Fibroblast of lung (primary cell): ENCODE measurements around the gene GRIN3B. TPM values are rescaled to one million over a fixed set of nuclear protein-coding genes. Genes with fewer than 3 reads are reported as not detected.

Source experiments
- DNase-seq, 2 donors: peaks; one replicate each; pipeline versions ENCODE4 v3.0.0 to v3.0.0-alpha.2; 2010; ENCODE audit warnings: low read depth in 2 of 2
- H2AFZ ChIP-seq: 2 replicates; pipeline ENCODE4 v1.5.1; 2012; ENCODE audit warnings: low read length, control low read depth, inconsistent platforms
- H3K27ac ChIP-seq: 2 replicates; pipeline ENCODE4 v1.5.1; 2011; ENCODE audit warnings: low read length, control low read depth; ENCODE audit not compliant: insufficient read depth
- H3K27me3 ChIP-seq: 2 replicates; pipeline ENCODE4 v1.5.1; 2011; ENCODE audit warnings: mild to moderate bottlenecking, low read length; ENCODE audit not compliant: control insufficient read depth, insufficient read depth
- H3K36me3 ChIP-seq: 2 replicates; pipeline ENCODE4 v1.5.1; 2011; ENCODE audit warnings: low read length; ENCODE audit not compliant: control insufficient read depth, insufficient read depth
- H3K4me1 ChIP-seq: 2 replicates; pipeline ENCODE4 v1.5.1; 2011; ENCODE audit warnings: low read length; ENCODE audit not compliant: control insufficient read depth, insufficient read depth; ENCODE audit errors: extremely low read depth
- H3K4me2 ChIP-seq: 2 replicates; pipeline ENCODE4 v1.5.1; 2011; ENCODE audit warnings: low read length, control low read depth; ENCODE audit not compliant: insufficient read depth; ENCODE audit errors: extremely low read depth
- H3K4me3 ChIP-seq, 4 experiments: fragments of 200-600 bp in 1 of 4; sonication (generic) in 1 of 4; replicated peaks in 1 of 4; 2 replicates each; pipeline ENCODE4 v1.5.1; 2011 to 2016; ENCODE audit warnings: low read length in 4 of 4, low read depth in 3 of 4, mild to moderate bottlenecking in 3 of 4, control low read depth in 2 of 4, inconsistent platforms in 1 of 4, mixed read lengths in 1 of 4; ENCODE audit not compliant: insufficient read depth in 1 of 4; ENCODE audit errors: control extremely low read depth in 1 of 4
- H3K79me2 ChIP-seq: 2 replicates; pipeline ENCODE4 v1.5.1; 2012; ENCODE audit warnings: mild to moderate bottlenecking, low read length, inconsistent platforms; ENCODE audit not compliant: control insufficient read depth, insufficient read depth
- H3K9ac ChIP-seq: 2 replicates; pipeline ENCODE4 v1.5.1; 2011; ENCODE audit warnings: mild to moderate bottlenecking, low read length, control low read depth; ENCODE audit not compliant: insufficient read depth
- H3K9me3 ChIP-seq: 2 replicates; pipeline ENCODE4 v1.5.1; 2012; ENCODE audit warnings: low read depth, low read length; ENCODE audit not compliant: control insufficient read depth, insufficient read depth
- H4K20me1 ChIP-seq: 2 replicates; pipeline ENCODE4 v1.5.1; 2011; ENCODE audit warnings: low read length; ENCODE audit not compliant: control insufficient read depth, insufficient read depth; ENCODE audit errors: extremely low read depth
- EZH2 ChIP-seq: IDR thresholded peaks from 2 replicates; pipeline ENCODE4 v1.5.1; 2012; ENCODE audit warnings: low read length, control low read depth, mild to moderate bottlenecking; ENCODE audit errors: missing control alignments
- polyA plus RNA-seq, 2 donors: library from polyadenylated mRNA; depleted of rRNA in 1 of 2; stranded (reverse) in 1 of 2; unstranded in 1 of 2; fragments of >200 nt; gene quantifications; 2 replicates each; pipeline ENCODE4 v1.2.1, GENCODE V29; 2011 to 2012; ENCODE audit warnings: missing spikeins in 1 of 2
- total RNA-seq: library from RNA; depleted of rRNA; stranded (reverse); fragments of >200 nt; gene quantifications from 2 replicates; pipeline ENCODE4 v1.2.1, GENCODE V29; 2014
- TF ChIP-seq, protein P1 (sequence below), 2 donors: IDR thresholded peaks in 1 of 2; conservative IDR thresholded peaks in 1 of 2; 1 replicate in 1 of 2; 2 replicates in 1 of 2; pipeline ENCODE4 v1.5.1; 2011 to 2012; ENCODE audit warnings: low read length in 2 of 2, control low read depth in 1 of 2, inconsistent platforms in 1 of 2, low read depth in 1 of 2, mild to moderate bottlenecking in 1 of 2

GRIN3B gene
- total and polyA plus RNA-seq, 2 donors (not counting 1 experiment from before 2014, with no cell fraction given): 0.12 to 0.66 TPM

DNA sequence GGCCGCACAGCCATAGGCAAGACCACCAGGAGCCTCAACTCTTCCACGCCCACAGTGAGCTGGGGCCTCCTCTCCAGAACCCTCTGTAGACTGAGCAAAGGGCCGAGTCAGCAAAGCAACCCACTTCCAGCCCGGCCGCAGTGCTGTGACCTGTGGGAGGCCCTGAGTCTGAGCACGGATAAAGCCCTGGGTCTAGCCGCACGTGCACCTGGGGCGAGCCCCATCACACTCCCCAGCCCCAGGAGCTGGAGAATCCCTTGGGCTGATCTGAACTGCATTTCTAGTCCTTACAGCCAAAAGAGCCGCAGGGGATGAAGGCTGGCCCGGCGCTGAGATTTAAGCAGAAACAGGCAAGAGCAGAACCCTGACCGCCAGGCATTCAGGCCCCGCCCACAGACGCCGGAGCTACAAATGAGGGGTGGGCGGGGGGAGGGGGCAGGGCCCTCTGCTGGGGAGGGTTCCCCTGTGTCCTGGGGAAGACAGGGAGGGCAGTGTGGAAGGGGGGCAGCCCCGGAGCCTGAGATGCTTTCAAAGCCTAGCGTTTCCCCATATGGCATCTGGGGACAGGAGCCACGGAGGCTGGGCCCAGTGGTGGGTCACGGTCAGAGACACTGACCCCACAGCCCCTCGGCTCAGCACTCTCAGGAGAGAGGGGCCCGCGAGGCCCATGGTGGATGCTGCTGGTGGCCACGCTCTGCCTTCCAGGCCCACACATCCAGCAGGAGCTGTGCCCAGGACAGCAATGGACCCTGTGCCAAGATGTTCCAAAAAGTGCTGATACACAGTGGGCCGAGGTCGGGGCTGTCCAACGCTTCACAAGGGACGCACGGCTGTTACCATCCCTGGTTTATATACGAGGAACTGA lies 15.8 kb downstream of the GRIN3B start:
- TF ChIP-seq EZH2: no peak
- TF ChIP-seq, protein P1, sequence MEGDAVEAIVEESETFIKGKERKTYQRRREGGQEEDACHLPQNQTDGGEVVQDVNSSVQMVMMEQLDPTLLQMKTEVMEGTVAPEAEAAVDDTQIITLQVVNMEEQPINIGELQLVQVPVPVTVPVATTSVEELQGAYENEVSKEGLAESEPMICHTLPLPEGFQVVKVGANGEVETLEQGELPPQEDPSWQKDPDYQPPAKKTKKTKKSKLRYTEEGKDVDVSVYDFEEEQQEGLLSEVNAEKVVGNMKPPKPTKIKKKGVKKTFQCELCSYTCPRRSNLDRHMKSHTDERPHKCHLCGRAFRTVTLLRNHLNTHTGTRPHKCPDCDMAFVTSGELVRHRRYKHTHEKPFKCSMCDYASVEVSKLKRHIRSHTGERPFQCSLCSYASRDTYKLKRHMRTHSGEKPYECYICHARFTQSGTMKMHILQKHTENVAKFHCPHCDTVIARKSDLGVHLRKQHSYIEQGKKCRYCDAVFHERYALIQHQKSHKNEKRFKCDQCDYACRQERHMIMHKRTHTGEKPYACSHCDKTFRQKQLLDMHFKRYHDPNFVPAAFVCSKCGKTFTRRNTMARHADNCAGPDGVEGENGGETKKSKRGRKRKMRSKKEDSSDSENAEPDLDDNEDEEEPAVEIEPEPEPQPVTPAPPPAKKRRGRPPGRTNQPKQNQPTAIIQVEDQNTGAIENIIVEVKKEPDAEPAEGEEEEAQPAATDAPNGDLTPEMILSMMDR (conservative IDR thresholded peaks at IDR 0.05 in 1 of 2, IDR thresholded peaks at IDR 0.05 in 1 of 2; ENCODE audit: low read depth in 1 of 2, low read length in 2 of 2): no peak
- Histone ChIP-seq H3K4me2 (no peak overlapping the region), H2AFZ (no peak overlapping the region), H3K4me1 (peaks cover 20% of the 10 kb centered on the region), H3K79me2 (peaks cover 85% of the 10 kb centered on the region), H3K27ac (no peak overlapping the region), H3K27me3 (no peaks in the 10 kb centered on the region), H3K9ac (no peak overlapping the region), H3K36me3 (peaks cover 26% of the 10 kb centered on the region), H4K20me1 (peaks cover 1% of the 10 kb centered on the region), H3K9me3 (no peaks in the 10 kb centered on the region), H3K4me3 (no peak overlapping the region)
- DNase-seq: no peak

DNA sequence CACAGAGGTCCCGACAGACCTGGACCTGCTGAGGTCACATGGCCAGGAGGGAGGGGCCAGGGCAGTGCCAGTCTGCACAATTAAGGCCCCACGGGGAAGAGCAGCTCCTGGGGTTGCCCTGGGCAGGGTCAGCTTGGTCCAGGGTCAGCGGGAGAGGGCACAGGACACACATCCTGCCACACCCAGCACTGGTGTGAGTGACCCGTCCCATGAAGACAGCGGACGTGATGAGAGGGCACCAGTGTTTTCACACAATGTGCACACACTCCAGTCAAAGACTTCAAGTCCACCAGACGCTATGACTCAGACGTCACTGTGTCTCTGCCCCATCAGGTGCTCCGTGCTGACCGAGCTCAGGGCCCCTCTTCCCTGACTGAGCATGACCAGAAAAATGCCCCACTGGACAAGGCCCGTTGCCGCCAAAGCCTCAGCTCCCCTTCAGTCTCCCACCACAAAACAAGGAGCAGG lies 16.5 kb downstream of the GRIN3B start:
- H3K4me1 ChIP-seq: peaks cover 20% of the 10 kb centered on the region
- peak overlapping the region; percentile 45 for H3K27ac ChIP-seq
- peak overlapping the region; percentile 64 for H3K4me2 ChIP-seq
- no peaks in the 10 kb centered on the region for H3K9me3 ChIP-seq
- no peaks in the 10 kb centered on the region for H3K27me3 ChIP-seq
- peak; percentile 59 to 82 for DNase-seq
- no peak overlapping the region for H3K4me3 ChIP-seq
- no peak overlapping the region for H3K9ac ChIP-seq
- peaks cover 85% of the 10 kb centered on the region for H3K79me2 ChIP-seq
- no peak overlapping the region for H2AFZ ChIP-seq
- H4K20me1 ChIP-seq: peaks cover 1% of the 10 kb centered on the region
- TF ChIP-seq, protein P1 (conservative IDR thresholded peaks at IDR 0.05 in 1 of 2, IDR thresholded peaks at IDR 0.05 in 1 of 2; ENCODE audit: low read depth in 1 of 2, low read length in 2 of 2): no peak
- peaks cover 23% of the 10 kb centered on the region for H3K36me3 ChIP-seq

DNA sequence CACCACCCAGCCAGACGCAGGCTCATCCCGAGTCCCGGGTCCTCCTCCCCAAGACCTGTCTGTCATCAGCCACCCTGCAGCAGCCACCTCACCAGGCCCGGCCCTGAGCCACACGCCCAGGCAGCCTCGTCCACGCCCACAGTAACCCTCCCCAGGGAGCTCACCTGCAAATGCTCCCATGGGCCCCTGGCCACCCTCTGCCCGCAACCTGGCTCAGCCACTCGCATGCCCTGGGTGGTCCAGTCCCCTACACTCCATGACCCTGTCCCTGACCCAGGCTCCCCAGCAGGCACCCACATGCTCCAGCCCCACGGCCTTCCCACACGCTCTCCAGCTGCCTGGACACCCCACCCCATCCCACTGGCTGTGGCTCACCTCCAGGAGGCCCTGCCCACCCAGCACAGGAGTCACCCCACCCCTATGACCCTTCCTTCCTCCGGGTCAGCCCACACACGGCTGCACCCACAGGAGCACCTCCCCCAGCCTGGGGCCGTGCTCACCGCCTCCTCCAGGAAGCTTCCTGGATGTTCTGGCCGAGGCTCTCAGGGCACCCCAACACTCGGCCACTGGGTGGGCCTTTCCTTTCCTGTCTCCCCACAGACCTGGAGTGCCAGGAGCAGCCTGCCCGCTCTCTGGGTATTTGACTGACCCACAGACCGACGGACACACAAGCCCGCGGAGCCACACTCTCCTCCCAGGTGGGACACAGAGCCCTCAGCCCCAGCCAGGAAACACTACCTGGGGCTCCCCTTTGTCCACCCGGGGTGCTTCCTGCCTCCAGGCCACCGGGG lies 17.1 kb downstream of the GRIN3B start:
- Histone ChIP-seq H2AFZ (no peak overlapping the region), H3K4me1 (peaks cover 20% of the 10 kb centered on the region), H3K27ac (peak overlapping the region; percentile 45), H3K4me3 (no peak overlapping the region), H3K79me2 (peaks cover 84% of the 10 kb centered on the region), H3K36me3 (peaks cover 17% of the 10 kb centered on the region), H3K9me3 (no peaks in the 10 kb centered on the region), H4K20me1 (peaks cover 1% of the 10 kb centered on the region), H3K9ac (peak overlapping the region; percentile 46), H3K4me2 (peak overlapping the region; percentile 64), H3K27me3 (no peaks in the 10 kb centered on the region)
- TF ChIP-seq, protein P1 (conservative IDR thresholded peaks at IDR 0.05 in 1 of 2, IDR thresholded peaks at IDR 0.05 in 1 of 2; ENCODE audit: low read depth in 1 of 2, low read length in 2 of 2): no peak
- no peak for TF ChIP-seq EZH2
- DNase-seq: no peak
